Measurements from ENCODE around the gene MSMP.

The MSMP gene

GRCh38 chr9:35710818-35711500 is 43.1 kb downstream of the MSMP start:
- H3K27ac ChIP-seq (ENCODE audit: low read depth, low read length), result no peak overlapping the region
- H3K9ac ChIP-seq (ENCODE audit: low read length), result no peak overlapping the region
- peaks cover 91% of the 10 kb centered on the region for H3K36me3 ChIP-seq (ENCODE audit: control insufficient read depth, insufficient read depth, low read length)

GRCh38 chr9:35708146-35708545 is 45.9 kb downstream of the MSMP start:
- Histone ChIP-seq H3K4me1 (ENCODE audit: control insufficient read depth, insufficient read depth, low read length) (peaks cover 3% of the 10 kb centered on the region; the same call in 1 of the 2 replicates), H3K9me3 (ENCODE audit: control insufficient read depth, insufficient read depth, low read depth, low read length) (no peaks in the 10 kb centered on the region), H3K9ac (ENCODE audit: low read length) (no peak overlapping the region), H3K27ac (ENCODE audit: low read depth, low read length) (no peak overlapping the region), H3K27me3 (ENCODE audit: control insufficient read depth, insufficient read depth, low read length) (no peaks in the 10 kb centered on the region), H3K4me3 (ENCODE audit: low read depth, low read length) (no peak overlapping the region), H3K36me3 (ENCODE audit: control insufficient read depth, insufficient read depth, low read length) (peaks cover 92% of the 10 kb centered on the region)

More at GRCh38 chr9:35710818-35711500, 43.1 kb downstream of the MSMP start:
- Histone ChIP-seq H3K4me1 (ENCODE audit: control insufficient read depth, insufficient read depth, low read length) (peaks cover 3% of the 10 kb centered on the region; the same call in 1 of the 2 replicates), H3K9me3 (ENCODE audit: control insufficient read depth, insufficient read depth, low read depth, low read length) (no peaks in the 10 kb centered on the region), H3K27me3 (ENCODE audit: control insufficient read depth, insufficient read depth, low read length) (no peaks in the 10 kb centered on the region), H3K4me3 (ENCODE audit: low read depth, low read length) (no peak overlapping the region)

GRCh38 chr9:35706951-35707350 is 47.1 kb downstream of the MSMP start:
- Histone ChIP-seq H3K9me3 (ENCODE audit: control insufficient read depth, insufficient read depth, low read depth, low read length) (no peaks in the 10 kb centered on the region), H3K4me3 (ENCODE audit: low read depth, low read length) (no peak overlapping the region), H3K27me3 (ENCODE audit: control insufficient read depth, insufficient read depth, low read length) (no peaks in the 10 kb centered on the region), H3K9ac (ENCODE audit: low read length) (no peak overlapping the region), H3K27ac (ENCODE audit: low read depth, low read length) (no peak overlapping the region), H3K4me1 (ENCODE audit: control insufficient read depth, insufficient read depth, low read length) (peaks cover 1% of the 10 kb centered on the region; the same call in 1 of the 2 replicates), H3K36me3 (ENCODE audit: control insufficient read depth, insufficient read depth, low read length) (peaks cover 92% of the 10 kb centered on the region)

- H3K9me3 ChIP-seq (ENCODE audit: control insufficient read depth, insufficient read depth, low read depth, low read length), result no peaks in the 10 kb centered on the region
- H3K27ac ChIP-seq (ENCODE audit: low read depth, low read length), result no peak overlapping the region
- no peak overlapping the region for H3K4me3 ChIP-seq (ENCODE audit: low read depth, low read length)
- H3K9ac ChIP-seq (ENCODE audit: low read length), result no peak overlapping the region
- H3K27me3 ChIP-seq (ENCODE audit: control insufficient read depth, insufficient read depth, low read length), result no peaks in the 10 kb centered on the region
- peaks cover 92% of the 10 kb centered on the region for H3K36me3 ChIP-seq (ENCODE audit: control insufficient read depth, insufficient read depth, low read length)
- H3K4me1 ChIP-seq (ENCODE audit: control insufficient read depth, insufficient read depth, low read length), result no peaks in the 10 kb centered on the region
Observed at GRCh38 chr9:35705836-35706430, 48.1 kb downstream of the MSMP start.

GRCh38 chr9:35705372-35705771 is 48.7 kb downstream of the MSMP start:
- Histone ChIP-seq H3K36me3 (ENCODE audit: control insufficient read depth, insufficient read depth, low read length) (peaks cover 92% of the 10 kb centered on the region), H3K4me1 (ENCODE audit: control insufficient read depth, insufficient read depth, low read length) (no peaks in the 10 kb centered on the region), H3K9me3 (ENCODE audit: control insufficient read depth, insufficient read depth, low read depth, low read length) (no peaks in the 10 kb centered on the region), H3K9ac (ENCODE audit: low read length) (no peak overlapping the region), H3K27me3 (ENCODE audit: control insufficient read depth, insufficient read depth, low read length) (no peaks in the 10 kb centered on the region), H3K27ac (ENCODE audit: low read depth, low read length) (no peak overlapping the region), H3K4me3 (ENCODE audit: low read depth, low read length) (no peak overlapping the region)

GRCh38 chr9:35703906-35704672 is 50.0 kb downstream of the MSMP start:
- peaks cover 98% of the 10 kb centered on the region for H3K36me3 ChIP-seq (ENCODE audit: control insufficient read depth, insufficient read depth, low read length)
- H3K4me3 ChIP-seq (ENCODE audit: low read depth, low read length), result no peak overlapping the region
- no peak overlapping the region for H3K9ac ChIP-seq (ENCODE audit: low read length)
- no peak overlapping the region for H3K27ac ChIP-seq (ENCODE audit: low read depth, low read length)
- no peaks in the 10 kb centered on the region for H3K9me3 ChIP-seq (ENCODE audit: control insufficient read depth, insufficient read depth, low read depth, low read length)
- no peaks in the 10 kb centered on the region for H3K27me3 ChIP-seq (ENCODE audit: control insufficient read depth, insufficient read depth, low read length)
- no peaks in the 10 kb centered on the region for H3K4me1 ChIP-seq (ENCODE audit: control insufficient read depth, insufficient read depth, low read length)
